Esophagus squamous epithelium (tissue), 5 donors: ENCODE data around the gene CYTL1. TPM values are rescaled to one million over a fixed set of nuclear protein-coding genes. Genes with fewer than 3 reads are reported as not detected.
"Not testable (repeated sequence)": the region's sequence is repeated elsewhere in the genome, so short reads cannot be mapped to it uniquely, and the experiment has no call there.

Experiments
- DNase-seq: peaks from one replicate; lab custom pipeline; 2025; lab: John Stamatoyannopoulos, UW
- H3K27ac ChIP-seq, 4 donors: fragments of 200-600 bp; sonication (generic); one replicate each; pipeline ENCODE4 v1.5.1; 2016 to 2019; ENCODE audit warnings: mild to moderate bottlenecking in 1 of 4
- H3K27me3 ChIP-seq, 4 donors: fragments of 200-600 bp; sonication (generic); 1 replicate in 3 of 4; 2 replicates in 1 of 4; pipeline versions ENCODE4 v1.5.1 to v1.6.0; 2017 to 2021; ENCODE audit warnings: antibody characterized with exemption in 1 of 4
- H3K36me3 ChIP-seq, 3 donors: fragments of 200-600 bp; sonication (generic); one replicate each; pipeline ENCODE4 v1.5.1; 2016 to 2019
- H3K4me1 ChIP-seq, 3 donors: fragments of 200-600 bp; sonication (generic); one replicate each; pipeline ENCODE4 v1.5.1; 2017 to 2019
- H3K4me3 ChIP-seq, 4 donors: fragments of 200-600 bp; sonication (generic); 1 replicate in 3 of 4; 2 replicates in 1 of 4; pipeline ENCODE4 v1.5.1; 2016 to 2019; ENCODE audit warnings: mild to moderate bottlenecking in 2 of 4, moderate library complexity in 1 of 4
- H3K9me3 ChIP-seq, 3 donors: fragments of 200-600 bp; sonication (generic); one replicate each; pipeline ENCODE4 v1.5.1; 2016 to 2019
- POLR2A ChIP-seq, 4 donors: fragments of 450-650 bp; IDR thresholded peaks; one replicate each; pipeline ENCODE4 v1.6.1; 2017; ENCODE audit warnings: antibody characterized with exemption in 4 of 4, mild to moderate bottlenecking in 4 of 4, moderate library complexity in 3 of 4
- WGBS, 2 donors: methylation state at CpG; one replicate each; pipeline ENCODE4 v1.1.5; 2018; 5-methylcytosine and 5-hydroxymethylcytosine counted together
- intact Hi-C: fragments of 100-400 bp; cut with DNase I; formaldehyde crosslinking; loops from one replicate; pipeline ENCODE4 v1.15.0; 2022
- total RNA-seq, 4 donors: library from RNA; depleted of rRNA; stranded (reverse); fragments of >200 nt; gene quantifications; one replicate each; pipeline ENCODE4 v1.1.0, GENCODE V29; 2016
- TF ChIP-seq, protein P1 (sequence below), 6 experiments: fragments of 450-650 bp in 4 of 6; fragments of 200-600 bp in 2 of 6; sonication (generic) in 2 of 6; IDR thresholded peaks; one replicate each; pipeline ENCODE4 v1.5.1; 2016 to 2019; ENCODE audit warnings: antibody characterized with exemption in 6 of 6, mild to moderate bottlenecking in 4 of 6, moderate library complexity in 4 of 6
- donor health status: DM: yes; HTN: yes; CAD: no.

CYTL1 gene
- total RNA-seq, 4 donors from 2014 or later = 1.0 to 2.5 TPM; not detected in 2

DNA sequence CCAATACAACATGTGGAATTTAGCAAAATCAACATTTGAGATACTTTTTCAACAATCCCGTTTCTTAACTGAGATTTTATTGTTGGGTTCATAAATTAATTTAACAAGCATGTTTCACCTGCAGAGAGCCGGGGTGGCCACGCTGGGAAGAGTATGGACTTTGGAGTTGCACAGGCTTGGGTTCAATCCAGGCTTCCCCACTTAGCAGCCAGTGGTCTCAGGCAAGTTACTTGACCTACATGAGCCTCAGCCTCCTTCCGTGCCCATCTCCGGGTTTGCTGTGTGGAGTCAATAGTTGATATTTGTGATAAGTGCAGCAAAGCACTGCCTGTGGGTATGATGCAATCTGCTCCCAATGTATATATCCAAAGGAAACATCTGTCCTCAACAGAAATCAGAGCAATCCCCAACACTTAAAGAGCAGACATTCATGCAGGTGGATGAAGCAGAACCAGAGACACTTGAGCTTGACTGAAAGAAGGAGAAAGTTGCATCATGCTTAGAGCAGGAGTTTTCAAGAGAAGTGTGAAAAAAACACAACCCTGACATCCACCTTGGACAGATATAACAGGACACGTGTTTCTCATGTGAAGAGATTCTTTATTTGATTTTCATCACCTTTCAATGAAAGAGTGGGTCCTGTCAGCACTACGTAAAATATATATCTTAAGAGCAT is 5.1 kb downstream of the CYTL1 start:
- DNase-seq = no peak
- H3K36me3 ChIP-seq = no peaks in the 10 kb centered on the region
- H3K27ac ChIP-seq = no peak overlapping the region
- peaks cover 0 to 50% (median under 1%) of the 10 kb centered on the region in 4 donors for H3K27me3 ChIP-seq
- WGBS, 2 donors = 56% methylated on average over 5 to 6 of the region's 7 CpGs
- peaks cover 0 to 6% (median 2%) of the 10 kb centered on the region in 3 donors for H3K4me1 ChIP-seq
- TF ChIP-seq, protein P1, sequence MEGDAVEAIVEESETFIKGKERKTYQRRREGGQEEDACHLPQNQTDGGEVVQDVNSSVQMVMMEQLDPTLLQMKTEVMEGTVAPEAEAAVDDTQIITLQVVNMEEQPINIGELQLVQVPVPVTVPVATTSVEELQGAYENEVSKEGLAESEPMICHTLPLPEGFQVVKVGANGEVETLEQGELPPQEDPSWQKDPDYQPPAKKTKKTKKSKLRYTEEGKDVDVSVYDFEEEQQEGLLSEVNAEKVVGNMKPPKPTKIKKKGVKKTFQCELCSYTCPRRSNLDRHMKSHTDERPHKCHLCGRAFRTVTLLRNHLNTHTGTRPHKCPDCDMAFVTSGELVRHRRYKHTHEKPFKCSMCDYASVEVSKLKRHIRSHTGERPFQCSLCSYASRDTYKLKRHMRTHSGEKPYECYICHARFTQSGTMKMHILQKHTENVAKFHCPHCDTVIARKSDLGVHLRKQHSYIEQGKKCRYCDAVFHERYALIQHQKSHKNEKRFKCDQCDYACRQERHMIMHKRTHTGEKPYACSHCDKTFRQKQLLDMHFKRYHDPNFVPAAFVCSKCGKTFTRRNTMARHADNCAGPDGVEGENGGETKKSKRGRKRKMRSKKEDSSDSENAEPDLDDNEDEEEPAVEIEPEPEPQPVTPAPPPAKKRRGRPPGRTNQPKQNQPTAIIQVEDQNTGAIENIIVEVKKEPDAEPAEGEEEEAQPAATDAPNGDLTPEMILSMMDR (IDR thresholded peaks at IDR 0.05) = no peak
- no peak for TF ChIP-seq POLR2A (IDR thresholded peaks at IDR 0.05)
- no peak overlapping the region for H3K4me3 ChIP-seq
- H3K9me3 ChIP-seq = no peaks in the 10 kb centered on the region
- intact Hi-C loops = no loop called here

DNA sequence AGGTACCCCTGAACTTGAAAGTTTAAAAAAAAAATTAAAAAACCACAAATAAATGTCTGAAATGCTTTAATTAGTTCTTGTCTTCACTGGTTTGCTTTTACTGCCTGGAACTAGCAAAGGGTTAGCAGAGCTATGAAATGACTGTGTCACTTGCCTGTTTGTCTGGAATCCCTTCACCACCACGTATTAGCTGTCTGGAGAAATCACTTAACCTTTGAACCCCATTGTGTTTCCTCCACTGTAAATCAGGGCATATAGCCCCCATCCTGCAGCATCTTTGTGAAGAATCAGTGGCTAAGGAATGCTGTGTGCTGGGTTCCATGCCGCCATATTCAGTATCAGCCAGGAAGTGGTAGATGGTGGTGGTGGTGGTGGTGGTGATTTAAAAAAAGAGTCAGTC is 6.3 kb downstream of the CYTL1 start:
- intact Hi-C loops = no loop called here
- H3K4me3 ChIP-seq = no peak overlapping the region

DNA sequence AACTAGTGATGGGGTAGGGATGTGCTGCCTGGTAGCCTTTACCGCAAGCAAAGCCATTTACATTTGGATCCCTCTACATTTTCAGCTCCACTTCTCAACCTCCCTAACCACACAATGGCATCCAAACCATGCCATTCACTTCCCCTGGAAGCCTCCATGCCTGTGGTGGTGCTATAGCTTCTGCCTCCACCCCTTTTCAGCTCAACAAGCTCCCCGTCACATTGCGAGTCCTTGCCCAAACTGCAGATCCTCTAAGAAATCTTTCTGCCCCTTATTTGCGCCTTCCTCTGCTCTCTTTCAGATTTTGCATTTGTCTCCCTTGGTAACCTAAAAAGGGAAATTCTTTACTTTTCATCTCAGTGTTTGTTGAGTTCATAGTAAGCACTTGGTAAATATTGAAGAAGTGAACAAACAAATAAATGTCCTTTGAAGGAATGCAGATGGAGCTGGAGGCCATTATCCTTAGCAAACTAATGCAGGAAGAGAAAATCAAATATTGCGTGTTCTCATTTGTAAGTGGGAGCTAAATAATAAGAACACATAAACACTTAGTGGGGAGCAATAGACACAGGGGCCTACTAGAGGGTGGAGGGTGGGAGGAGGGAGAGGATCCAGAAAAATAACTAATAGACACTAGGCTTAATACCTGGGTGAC is 6.9 kb downstream of the CYTL1 start:
- TF ChIP-seq, protein P1 (IDR thresholded peaks at IDR 0.05) = no peak
- no peak for TF ChIP-seq POLR2A (IDR thresholded peaks at IDR 0.05)
- intact Hi-C loops = no loop called here
- 68 to 71% methylated on average over 5 of the region's 5 CpGs for WGBS, 2 donors

More for the DNA sequence above, 6.3 kb downstream of the CYTL1 start:
- peaks cover 0 to 43% (median 0%) of the 10 kb centered on the region in 4 donors for H3K27me3 ChIP-seq
- no peaks in the 10 kb centered on the region for H3K4me1 ChIP-seq
- TF ChIP-seq, protein P1 (IDR thresholded peaks at IDR 0.05) = no peak
- TF ChIP-seq POLR2A (IDR thresholded peaks at IDR 0.05) = no peak
- DNase-seq = no peak
- WGBS, 2 donors = 63 to 70% methylated on average over 2 of the region's 2 CpGs
- H3K9me3 ChIP-seq = no peaks in the 10 kb centered on the region
- no peak overlapping the region for H3K27ac ChIP-seq
- no peaks in the 10 kb centered on the region for H3K36me3 ChIP-seq

DNA sequence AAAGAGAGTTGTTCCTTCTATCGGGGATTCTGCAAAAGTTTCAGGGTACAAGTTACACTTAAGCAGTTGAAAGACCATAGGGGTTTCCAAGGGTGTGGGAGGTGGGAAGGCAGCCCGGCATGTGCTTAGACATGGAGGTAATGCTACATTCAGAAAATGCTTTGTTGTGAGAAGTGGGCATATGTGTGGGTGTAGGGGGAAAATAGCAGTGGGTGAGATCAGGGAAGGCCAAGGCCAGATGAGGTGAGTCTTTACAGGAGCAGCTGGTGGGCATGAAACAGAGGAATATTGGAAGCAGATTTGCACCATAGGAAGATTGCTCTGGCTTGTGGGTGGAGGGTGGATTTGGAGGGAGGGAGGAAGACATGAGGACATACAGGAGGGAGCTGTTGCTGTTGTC is 8.3 kb downstream of the CYTL1 start:
- Histone ChIP-seq H3K27ac (no peak overlapping the region), H3K27me3 (peaks cover 0 to 30% (median 0%) of the 10 kb centered on the region in 4 donors), H3K4me1 (no peaks in the 10 kb centered on the region), H3K4me3 (no peak overlapping the region), H3K9me3 (no peaks in the 10 kb centered on the region), H3K36me3 (no peaks in the 10 kb centered on the region)
- DNase-seq = no peak
- TF ChIP-seq POLR2A (IDR thresholded peaks at IDR 0.05) = no peak
- TF ChIP-seq, protein P1 (IDR thresholded peaks at IDR 0.05) = no peak
- 78 to 87% methylated on average over 2 of the region's 2 CpGs for WGBS, 2 donors
- intact Hi-C loops = no loop called here

More for the DNA sequence above, 6.9 kb downstream of the CYTL1 start:
- Histone ChIP-seq H3K36me3 (no peaks in the 10 kb centered on the region), H3K4me1 (no peaks in the 10 kb centered on the region), H3K9me3 (no peaks in the 10 kb centered on the region), H3K27ac (no peak overlapping the region), H3K27me3 (peaks cover 0 to 43% (median 0%) of the 10 kb centered on the region in 4 donors), H3K4me3 (no peak overlapping the region)
- DNase-seq = no peak

DNA sequence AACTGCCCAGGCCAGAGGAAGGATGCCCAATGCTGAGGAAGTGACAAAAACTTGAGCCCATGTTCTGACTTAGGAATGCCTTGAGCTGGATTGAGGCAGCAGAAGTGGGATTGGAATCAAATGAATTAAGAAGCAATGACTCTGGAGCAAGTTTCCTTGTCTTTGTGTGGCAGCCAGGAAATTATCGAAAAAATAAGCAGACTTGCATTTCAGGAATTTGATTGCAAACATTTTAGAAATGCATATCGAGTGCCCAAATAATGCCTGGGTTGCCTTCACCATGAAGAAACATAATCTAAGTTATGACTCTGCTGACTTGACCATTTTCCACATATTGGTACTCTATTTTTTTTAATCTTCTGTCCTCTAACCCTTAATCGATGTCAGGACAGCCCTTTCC is 9.5 kb downstream of the CYTL1 start:
- H3K27me3 ChIP-seq = peaks cover 0 to 20% (median 0%) of the 10 kb centered on the region in 4 donors
- intact Hi-C loops = no loop called here
- no peak overlapping the region for H3K4me3 ChIP-seq
- DNase-seq = no peak
- H3K4me1 ChIP-seq = no peaks in the 10 kb centered on the region
- no peaks in the 10 kb centered on the region for H3K36me3 ChIP-seq
- no peak overlapping the region for H3K27ac ChIP-seq
- no peak for TF ChIP-seq POLR2A (IDR thresholded peaks at IDR 0.05)
- TF ChIP-seq, protein P1 (IDR thresholded peaks at IDR 0.05) = no peak
- 60 to 77% methylated on average over 3 of the region's 3 CpGs for WGBS, 2 donors
- H3K9me3 ChIP-seq = no peaks in the 10 kb centered on the region

DNA sequence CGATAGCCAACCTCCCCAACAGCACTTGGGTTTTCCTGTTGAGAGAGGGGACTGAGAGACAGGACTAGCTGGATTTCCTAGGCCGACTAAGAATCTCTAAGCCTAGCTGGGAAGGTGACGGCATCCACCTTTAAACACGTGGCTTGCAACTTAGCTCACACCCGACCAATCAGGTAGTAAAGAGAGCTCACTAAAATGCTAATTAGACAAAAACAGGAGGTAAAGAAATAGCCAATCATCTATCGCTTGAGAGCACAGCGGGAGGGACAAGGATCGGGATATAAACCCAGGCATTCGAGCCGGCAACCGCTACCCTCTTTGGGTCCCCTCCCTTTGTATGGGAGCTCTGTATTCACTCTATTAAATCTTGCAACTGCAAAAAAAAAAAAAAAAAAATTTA is 12.3 kb downstream of the CYTL1 start:
- intact Hi-C loops, H3K27ac ChIP-seq, DNase-seq, H3K4me3 ChIP-seq, H3K4me1 ChIP-seq, H3K36me3 ChIP-seq, H3K9me3 ChIP-seq: not testable (repeated sequence)
- peaks cover 0 to 38% (median 0%) of the 10 kb centered on the region in 4 donors for H3K27me3 ChIP-seq
- 78 to 85% methylated on average over 10 to 11 of the region's 11 CpGs for WGBS, 2 donors
